Activated T-cell treated with anti-CD3 and anti-CD28 coated beads, Interleukin-2, amount 50 U/mL, for 72 hours (primary cell): ENCODE results near the gene SERPINF2. TPM values are rescaled to one million over a fixed set of nuclear protein-coding genes. Genes with fewer than 3 reads are reported as not detected.

ENCODE experiments used
- ATAC-seq, 2 donors: fragments of 150-1000 bp; cut with Tn5 transposase; replicated peaks in 1 of 2; 2 replicates each; pipeline ENCODE4 v1.10.0; 2021; ENCODE audit warnings: moderate library complexity in 2 of 2, mild to moderate bottlenecking in 1 of 2
- DNase-seq, 2 donors: peaks; one replicate each; pipeline ENCODE4 v3.0.0; 2021 to 2022; ENCODE audit warnings: mixed read lengths in 1 of 2
- H3K27ac Mint-ChIP-seq: one replicate; pipeline ENCODE4 v1.8.0; 2022; ENCODE audit warnings: mild to moderate bottlenecking, moderate library complexity, mixed read lengths
- H3K27me3 Mint-ChIP-seq: one replicate; pipeline ENCODE4 v1.8.0; 2022; ENCODE audit warnings: low read depth, mixed read lengths
- H3K36me3 Mint-ChIP-seq, 2 donors: one replicate each; pipeline ENCODE4 v1.8.0; 2022; ENCODE audit warnings: mixed read lengths in 2 of 2, mild to moderate bottlenecking in 1 of 2; ENCODE audit not compliant: insufficient read depth in 2 of 2
- H3K4me1 Mint-ChIP-seq: one replicate; pipeline ENCODE4 v1.8.0; 2022; ENCODE audit warnings: low read depth, mixed read lengths
- H3K4me3 Mint-ChIP-seq, 2 donors: one replicate each; pipeline ENCODE4 v1.8.0; 2022; ENCODE audit warnings: mild to moderate bottlenecking in 2 of 2, mixed read lengths in 2 of 2, moderate library complexity in 2 of 2
- H3K9me3 Mint-ChIP-seq, 2 donors: one replicate each; pipeline ENCODE4 v1.8.0; 2022; ENCODE audit warnings: mixed read lengths in 2 of 2
- total RNA-seq, 2 donors: library from RNA; stranded (reverse); gene quantifications; one replicate each; pipeline ENCODE4 v1.2.3, GENCODE V29; 2022

SERPINF2 gene
- total RNA-seq, 2 donors from 2014 or later: 0.89 to 1.6 TPM

GRCh38 chr17:1711804-1712203, 30.9 kb upstream of the SERPINF2 start:
- peaks cover 0 to 4% of the 10 kb centered on the region in 2 donors for H3K36me3 Mint-ChIP-seq
- no peaks in the 10 kb centered on the region for H3K9me3 Mint-ChIP-seq
- H3K27me3 Mint-ChIP-seq: peaks cover 37% of the 10 kb centered on the region
- H3K4me3 Mint-ChIP-seq: peak overlapping the region; percentile 76 to 78
- peak overlapping the region; percentile 75 for H3K27ac Mint-ChIP-seq
- H3K4me1 Mint-ChIP-seq: peaks cover 35% of the 10 kb centered on the region
- DNase-seq: no peak
- ATAC-seq: no peak

GRCh38 chr17:1712271-1712670, 30.4 kb upstream of the SERPINF2 start:
- Mint-ChIP-seq H3K27me3 (peaks cover 35% of the 10 kb centered on the region), H3K36me3 (peaks cover 0 to 7% of the 10 kb centered on the region in 2 donors), H3K4me1 (peaks cover 38% of the 10 kb centered on the region), H3K9me3 (no peaks in the 10 kb centered on the region), H3K4me3 (peak overlapping the region in 1 of 2 donors; percentile 78), H3K27ac (no peak overlapping the region)
- no peak for ATAC-seq
- no peak for DNase-seq

GRCh38 chr17:1713160-1713877, 29.4 kb upstream of the SERPINF2 start:
- H3K27ac Mint-ChIP-seq: no peak overlapping the region
- peaks cover 0 to 7% of the 10 kb centered on the region in 2 donors for H3K36me3 Mint-ChIP-seq
- no peak for ATAC-seq
- H3K4me3 Mint-ChIP-seq: peak overlapping the region in 1 of 2 donors; percentile 31
- H3K27me3 Mint-ChIP-seq: peaks cover 29% of the 10 kb centered on the region
- H3K9me3 Mint-ChIP-seq: no peaks in the 10 kb centered on the region
- no peak for DNase-seq
- H3K4me1 Mint-ChIP-seq: peaks cover 47% of the 10 kb centered on the region

GRCh38 chr17:1713878-1714426, 28.7 kb upstream of the SERPINF2 start:
- DNase-seq (no peak), ATAC-seq (no peak)
- peaks cover 0 to 7% of the 10 kb centered on the region in 2 donors for H3K36me3 Mint-ChIP-seq
- no peak overlapping the region for H3K27ac Mint-ChIP-seq
- H3K9me3 Mint-ChIP-seq: no peaks in the 10 kb centered on the region
- peak overlapping the region; percentile 54 to 98 for H3K4me3 Mint-ChIP-seq
- H3K4me1 Mint-ChIP-seq: peaks cover 47% of the 10 kb centered on the region
- peaks cover 24% of the 10 kb centered on the region for H3K27me3 Mint-ChIP-seq

- H3K4me1 Mint-ChIP-seq: peaks cover 47% of the 10 kb centered on the region
Measured at GRCh38 chr17:1714427-1714979, 28.2 kb upstream of the SERPINF2 start.

GRCh38 chr17:1714980-1715802, 27.5 kb upstream of the SERPINF2 start:
- ATAC-seq (no peak), DNase-seq (peak; percentile 66 to 69)
- peaks cover 0 to 7% of the 10 kb centered on the region in 2 donors for H3K36me3 Mint-ChIP-seq
- peaks cover 21% of the 10 kb centered on the region for H3K27me3 Mint-ChIP-seq
- H3K4me1 Mint-ChIP-seq: peaks cover 47% of the 10 kb centered on the region
- peak overlapping the region; percentile 76 to 98 for H3K4me3 Mint-ChIP-seq
- no peak overlapping the region for H3K27ac Mint-ChIP-seq
- H3K9me3 Mint-ChIP-seq: no peaks in the 10 kb centered on the region

More at GRCh38 chr17:1714427-1714979, 28.2 kb upstream of the SERPINF2 start:
- no peaks in the 10 kb centered on the region for H3K9me3 Mint-ChIP-seq
- H3K27ac Mint-ChIP-seq: no peak overlapping the region
- peak overlapping the region; percentile 76 to 98 for H3K4me3 Mint-ChIP-seq
- H3K27me3 Mint-ChIP-seq: peaks cover 21% of the 10 kb centered on the region
- DNase-seq (peak in 1 of 2 donors; percentile 41), ATAC-seq (no peak)
- peaks cover 0 to 7% of the 10 kb centered on the region in 2 donors for H3K36me3 Mint-ChIP-seq

GRCh38 chr17:1715803-1716075, 26.9 kb upstream of the SERPINF2 start:
- peaks cover 17% of the 10 kb centered on the region for H3K27me3 Mint-ChIP-seq
- no peak overlapping the region for H3K27ac Mint-ChIP-seq
- H3K36me3 Mint-ChIP-seq: peaks cover 0 to 7% of the 10 kb centered on the region in 2 donors
- H3K9me3 Mint-ChIP-seq: no peaks in the 10 kb centered on the region
- no peak for ATAC-seq
- peaks cover 45% of the 10 kb centered on the region for H3K4me1 Mint-ChIP-seq
- H3K4me3 Mint-ChIP-seq: peak overlapping the region; percentile 98 to 99
- DNase-seq: no peak

- peak overlapping the region; percentile 98 to 99 for H3K4me3 Mint-ChIP-seq
- peak overlapping the region; percentile 99 for H3K27ac Mint-ChIP-seq
- peak; percentile 84 to 88 for ATAC-seq
- peaks cover 0 to 7% of the 10 kb centered on the region in 2 donors for H3K36me3 Mint-ChIP-seq
- no peaks in the 10 kb centered on the region for H3K9me3 Mint-ChIP-seq
- H3K4me1 Mint-ChIP-seq: peaks cover 44% of the 10 kb centered on the region
- peak; percentile 100 for DNase-seq
- H3K27me3 Mint-ChIP-seq: peaks cover 12% of the 10 kb centered on the region
Measured at GRCh38 chr17:1716076-1716911, 26.4 kb upstream of the SERPINF2 start.

GRCh38 chr17:1716912-1717695, 25.6 kb upstream of the SERPINF2 start:
- peaks cover 0 to 7% of the 10 kb centered on the region in 2 donors for H3K36me3 Mint-ChIP-seq
- peak; percentile 71 to 72 for ATAC-seq
- H3K4me3 Mint-ChIP-seq: peak overlapping the region; percentile 98 to 99

GRCh38 chr17:1718362-1719165, 24.1 kb upstream of the SERPINF2 start:
- H3K27me3 Mint-ChIP-seq: peaks cover 5% of the 10 kb centered on the region
- H3K27ac Mint-ChIP-seq: peak overlapping the region; percentile 85
- DNase-seq (no peak), ATAC-seq (no peak)
- H3K4me1 Mint-ChIP-seq: peaks cover 45% of the 10 kb centered on the region
- H3K4me3 Mint-ChIP-seq: peak overlapping the region; percentile 98 to 99
- peaks cover 0 to 7% of the 10 kb centered on the region in 2 donors for H3K36me3 Mint-ChIP-seq
- H3K9me3 Mint-ChIP-seq: no peaks in the 10 kb centered on the region

More at GRCh38 chr17:1716912-1717695, 25.6 kb upstream of the SERPINF2 start:
- Mint-ChIP-seq H3K9me3 (no peaks in the 10 kb centered on the region), H3K27me3 (peaks cover 5% of the 10 kb centered on the region), H3K27ac (peak overlapping the region; percentile 99), H3K4me1 (peaks cover 44% of the 10 kb centered on the region)
- DNase-seq: peak; percentile 92

- peaks cover 0 to 5% of the 10 kb centered on the region in 2 donors for H3K36me3 Mint-ChIP-seq
- H3K9me3 Mint-ChIP-seq: no peaks in the 10 kb centered on the region
- DNase-seq (peak; percentile 66 to 76), ATAC-seq (no peak)
- no peak overlapping the region for H3K4me3 Mint-ChIP-seq
- H3K27ac Mint-ChIP-seq: no peak overlapping the region
- no peaks in the 10 kb centered on the region for H3K27me3 Mint-ChIP-seq
- peaks cover 39% of the 10 kb centered on the region for H3K4me1 Mint-ChIP-seq
Measured at GRCh38 chr17:1720856-1721386, 21.8 kb upstream of the SERPINF2 start.
